Panc1 (cell line): ENCODE measurements around the gene RPL37A.

Experiments used
- CTCF ChIP-seq: fragments of 450-650 bp; IDR thresholded peaks from 2 replicates; pipeline ENCODE4 v1.5.1; 2017; ENCODE audit warnings: mild to moderate bottlenecking
- REST ChIP-seq, 2 experiments: IDR thresholded peaks; 2 replicates each; pipeline ENCODE4 v1.6.1; 2011 to 2012; ENCODE audit warnings: low read depth in 2 of 2, control low read depth in 1 of 2, low read length in 1 of 2, mild to moderate bottlenecking in 1 of 2, moderate library complexity in 1 of 2; ENCODE audit not compliant: insufficient read depth in 1 of 2
- TCF7L2 ChIP-seq: IDR thresholded peaks from 2 replicates; pipeline ENCODE4 v1.6.1; 2011; ENCODE audit warnings: mild to moderate bottlenecking, low read depth, low read length, inconsistent platforms

- TF ChIP-seq REST (IDR thresholded peaks at IDR 0.05; ENCODE audit: insufficient read depth in 1 of 2, low read depth in 2 of 2, low read length in 1 of 2) (no peak), CTCF (no peak), TCF7L2 (no peak)
Measured at GRCh38 chr2:216522892-216523502, 24.4 kb downstream of the RPL37A start.
